NK-92 (cell line): Measurements from ENCODE around the gene MUC4.
"Not testable (repeated sequence)": the region's sequence is repeated elsewhere in the genome, so short reads cannot be mapped to it uniquely, and the experiment has no call there.

Source experiments
- DNase-seq: peaks from one replicate; lab custom pipeline; 2025; ENCODE audit not compliant: unreplicated experiment; lab: John Stamatoyannopoulos, UW

Gene MUC4

DNA sequence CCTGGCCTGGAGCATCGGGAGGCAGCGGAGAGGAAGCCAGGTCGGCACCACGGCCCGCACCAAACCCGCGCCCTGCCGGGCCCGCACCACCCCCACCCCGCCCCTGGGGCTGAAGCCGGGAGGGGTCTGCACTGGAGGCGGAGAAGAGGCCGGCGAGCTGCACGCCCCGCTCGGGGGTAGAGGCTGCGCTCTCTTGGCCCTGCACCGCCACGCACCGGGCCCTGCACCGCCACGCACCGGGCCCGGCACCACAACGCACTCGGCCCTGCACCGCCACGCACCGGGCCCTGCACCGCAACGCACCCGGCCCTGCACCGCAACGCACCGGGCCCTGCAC lies 49.5 kb downstream of the MUC4 start:
- no peak for DNase-seq

DNA sequence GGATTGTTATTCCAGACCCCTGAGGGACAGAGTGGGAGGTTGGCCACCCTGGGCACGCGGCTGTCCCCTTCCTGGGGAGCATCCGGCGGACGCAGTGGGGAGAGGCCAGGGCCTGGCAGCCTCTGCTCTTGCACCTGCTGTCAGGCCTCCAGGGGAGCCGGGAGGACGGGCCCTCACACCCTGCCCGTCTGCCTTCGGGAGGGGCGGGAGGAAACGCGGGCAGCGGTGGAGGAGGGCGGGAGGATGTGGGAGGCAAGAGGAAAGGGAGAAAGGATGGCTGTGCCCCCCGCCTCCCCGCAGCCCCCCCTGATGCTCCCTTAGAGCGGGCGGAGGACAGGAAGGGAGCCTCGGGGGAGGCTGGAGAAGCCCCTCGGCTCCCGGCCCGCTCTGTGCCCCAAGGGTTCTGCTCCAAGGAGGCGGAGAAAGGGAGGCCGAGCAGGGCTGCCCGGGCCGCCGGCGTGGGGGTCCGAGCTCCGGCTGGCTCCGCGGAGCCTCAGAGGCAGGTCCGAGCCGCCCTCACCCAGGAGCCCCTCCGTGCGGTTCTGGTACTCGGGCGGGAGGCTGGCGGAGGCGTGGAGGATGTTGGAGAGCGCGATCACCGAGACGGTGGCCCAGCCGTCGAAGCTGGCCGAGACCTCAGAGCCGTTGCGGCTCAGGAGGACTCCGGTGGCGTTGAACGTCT lies 50.0 kb downstream of the MUC4 start:
- no peak for DNase-seq

DNA sequence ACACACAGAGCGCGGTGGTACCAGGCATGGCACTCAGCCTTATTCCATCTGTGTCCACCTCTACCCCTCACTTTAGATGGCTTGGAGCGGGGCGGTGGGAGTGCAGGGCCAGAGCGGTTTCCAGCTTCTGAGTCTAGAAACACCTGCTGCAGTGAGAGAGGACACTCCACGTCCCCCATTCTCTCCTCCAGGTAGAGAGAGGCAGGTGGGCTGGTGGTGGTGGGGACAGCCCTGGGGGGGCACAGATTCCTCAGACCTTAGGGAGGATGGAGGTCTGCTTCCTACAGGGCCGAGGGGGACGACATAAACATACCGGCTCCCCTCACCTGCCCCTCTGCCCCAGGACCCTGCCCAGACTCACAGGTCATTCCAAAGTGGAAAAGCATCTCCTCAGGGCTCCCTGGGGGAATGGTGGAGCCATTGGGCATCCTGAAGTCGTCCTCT lies 50.6 kb downstream of the MUC4 start:
- DNase-seq, result no peak

DNA sequence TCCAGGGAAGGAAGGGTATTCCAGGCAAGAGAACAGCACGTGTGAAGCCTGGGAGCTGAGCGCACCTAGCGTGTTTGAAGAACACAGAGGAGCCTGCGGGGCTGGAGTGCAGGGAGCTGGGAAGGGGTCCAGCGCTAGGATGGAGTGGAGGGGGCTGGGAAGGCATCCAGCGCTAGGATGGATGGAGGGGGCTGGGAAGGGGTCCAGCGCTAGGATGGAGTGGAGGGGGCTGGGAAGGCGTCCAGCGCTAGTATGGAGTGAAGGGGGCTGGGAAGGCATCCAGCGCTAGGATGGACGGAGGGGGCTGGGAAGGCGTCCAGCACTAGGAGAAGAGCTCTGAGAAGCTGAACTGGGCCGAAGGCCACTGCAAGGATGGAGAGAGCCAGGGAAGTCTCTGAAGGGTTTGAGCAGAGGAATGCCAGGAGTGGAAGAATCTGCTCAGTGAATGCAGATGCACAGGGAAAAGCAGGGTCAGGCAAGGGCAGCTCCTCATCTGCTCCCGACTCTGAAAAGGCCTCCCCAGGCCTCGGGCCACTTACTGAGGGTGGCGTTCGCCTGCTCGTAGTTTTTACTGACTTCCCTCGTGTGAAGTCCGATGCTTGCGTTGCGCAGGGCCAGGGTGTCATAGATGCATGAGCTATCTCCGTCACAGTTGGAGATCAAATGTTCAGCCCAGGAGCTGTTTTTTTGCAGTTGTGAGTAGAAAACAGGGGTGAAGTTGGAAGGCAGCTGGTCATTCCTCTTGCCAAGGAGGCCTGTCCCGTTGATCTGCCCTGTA lies 51.2 kb downstream of the MUC4 start:
- no peak for DNase-seq

DNA sequence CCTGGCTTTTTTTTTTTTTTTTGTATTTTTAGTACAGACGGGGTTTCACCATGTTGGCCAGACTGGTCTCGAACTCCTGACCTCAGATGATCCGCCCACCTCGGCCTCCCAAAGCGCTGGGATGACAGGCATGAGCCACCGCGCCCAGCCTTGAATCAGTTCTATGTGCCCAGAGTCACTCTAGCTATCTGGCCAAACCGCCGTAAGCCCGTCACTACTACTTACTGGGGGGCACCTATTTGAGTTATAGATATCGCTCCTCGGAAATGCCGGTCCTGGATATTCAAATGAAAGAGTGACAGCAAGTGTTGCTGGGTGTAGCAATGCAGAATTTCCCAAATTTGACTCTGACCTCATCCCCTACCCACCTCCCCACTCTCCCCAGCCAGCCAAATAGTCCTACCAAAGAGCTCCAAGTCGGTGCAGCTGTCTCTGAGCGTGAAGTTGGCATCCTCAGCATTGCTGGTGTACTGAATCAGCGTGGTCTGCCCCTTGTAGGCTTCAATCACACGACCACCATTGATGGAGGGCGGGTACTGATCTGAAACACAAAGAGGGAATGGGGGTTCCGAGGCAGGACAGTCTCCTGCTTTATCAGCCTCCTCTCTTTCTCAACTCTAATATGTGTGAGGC lies 52.9 kb downstream of the MUC4 start:
- no peak for DNase-seq

DNA sequence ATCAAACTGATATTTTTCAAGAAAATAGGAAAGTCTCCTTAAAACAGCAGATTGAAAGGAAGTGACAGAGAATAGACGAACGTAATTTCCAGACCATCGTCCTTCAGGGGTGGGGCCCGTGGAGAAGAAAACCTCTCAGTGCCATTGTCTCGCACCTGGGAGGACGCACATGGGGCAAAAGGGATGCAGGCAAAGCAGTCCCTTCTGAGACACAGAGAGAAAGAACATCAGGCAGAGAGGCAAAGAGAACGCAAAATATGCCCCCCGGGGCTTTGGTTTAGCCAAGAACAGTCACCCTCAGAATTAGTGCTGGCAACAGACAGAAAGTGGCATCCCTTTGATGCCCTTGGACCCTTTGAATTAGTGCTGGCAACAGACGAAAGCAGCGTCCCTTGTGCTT lies 53.9 kb downstream of the MUC4 start:
- DNase-seq, result no peak

DNA sequence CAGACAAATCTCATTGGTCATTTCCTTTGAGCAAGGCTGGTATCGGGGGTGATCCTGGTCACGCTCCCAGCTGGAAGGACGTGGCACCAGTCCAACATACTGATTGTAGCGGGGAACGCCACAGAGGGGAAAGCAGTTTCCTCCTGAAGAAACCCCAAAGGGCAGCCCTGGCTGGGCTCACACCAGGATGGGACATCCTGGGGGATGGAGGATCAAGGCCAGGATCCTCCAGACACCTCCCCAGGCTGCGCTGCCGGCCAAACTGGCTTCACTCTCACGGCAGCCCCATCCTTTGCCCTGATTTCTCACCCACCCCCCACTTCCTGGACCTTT lies 54.3 kb downstream of the MUC4 start:
- no peak for DNase-seq

DNA sequence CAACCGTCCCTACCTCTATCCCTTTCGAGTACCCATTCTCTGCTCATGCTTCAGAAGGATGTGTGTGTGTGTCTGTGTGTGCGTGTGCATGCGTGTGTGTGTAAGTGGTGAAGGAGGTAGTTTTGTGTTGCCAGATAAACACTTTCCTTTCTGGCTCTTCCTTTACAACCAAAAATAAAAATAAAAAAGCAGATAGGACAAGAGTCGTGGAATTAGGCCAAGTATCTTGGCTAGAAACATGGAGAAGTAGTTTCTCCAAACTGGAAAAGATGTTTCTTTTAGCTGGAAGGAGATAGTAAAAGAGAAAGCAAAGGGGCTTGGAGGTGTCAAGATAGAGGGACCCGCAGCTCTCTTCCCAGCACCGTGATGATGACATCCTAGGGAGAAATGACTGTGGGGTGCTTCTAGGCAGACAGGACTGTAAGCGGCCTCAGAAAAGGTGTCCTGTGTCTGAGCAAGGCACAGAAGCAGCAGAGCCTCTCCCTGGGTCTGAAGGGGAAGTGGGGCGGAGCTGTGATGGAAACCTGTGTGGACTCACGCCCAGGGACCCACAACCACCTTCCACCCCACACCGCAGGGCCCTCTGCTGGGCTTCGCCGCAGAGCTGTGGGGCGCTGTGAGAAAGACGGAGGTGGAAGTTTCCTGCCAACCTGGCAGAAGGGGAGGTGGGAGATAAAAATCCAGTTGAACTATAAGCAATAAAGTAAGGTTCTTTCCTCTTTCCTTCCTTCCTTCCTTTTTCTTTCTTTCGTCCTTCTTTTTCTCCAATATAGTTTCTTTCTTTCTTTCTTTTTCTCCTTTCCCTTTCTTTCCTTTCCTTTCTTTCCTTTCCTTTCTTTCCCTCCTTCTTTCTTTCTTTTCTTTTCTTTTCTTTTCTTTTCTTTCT lies 55.7 kb downstream of the MUC4 start:
- no peak for DNase-seq

DNA sequence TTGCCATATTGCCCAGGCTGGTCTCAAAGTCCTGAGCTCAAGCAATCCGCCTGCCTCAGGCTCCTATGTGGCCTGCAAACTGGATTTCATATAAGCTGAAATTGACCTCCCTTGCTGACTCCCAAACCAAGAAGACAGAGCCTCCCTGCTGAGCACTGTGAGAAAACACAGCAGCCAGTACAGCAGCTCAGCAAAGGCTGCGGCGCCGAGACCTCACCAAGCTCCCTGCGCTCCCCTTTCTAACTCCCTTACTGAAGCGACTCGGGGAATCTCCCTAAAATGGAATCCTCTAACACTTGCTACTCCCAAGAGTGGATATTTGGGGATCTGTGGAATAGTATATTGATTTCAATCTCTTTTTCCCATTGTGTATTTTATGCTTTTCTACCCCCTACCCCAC lies 56.3 kb downstream of the MUC4 start:
- DNase-seq, result no peak

DNA sequence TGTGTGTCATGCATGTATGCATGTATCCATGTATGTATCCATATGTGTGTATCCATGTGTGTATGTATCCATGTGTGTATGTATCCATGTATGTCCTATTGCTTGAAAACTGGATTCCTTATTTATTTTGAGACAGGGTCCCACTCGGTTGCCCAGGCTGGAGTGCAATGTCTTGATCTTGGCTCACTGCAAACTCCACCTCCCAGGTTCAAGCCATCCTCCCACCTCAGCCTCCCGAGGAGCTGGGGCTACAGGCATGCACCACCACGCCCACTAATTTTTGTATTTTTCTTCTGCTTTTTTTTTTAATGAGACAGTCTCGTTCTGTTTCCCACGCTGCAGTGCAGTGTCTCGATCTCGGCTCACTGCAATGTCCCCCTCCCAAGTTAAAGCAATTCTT lies 56.8 kb downstream of the MUC4 start:
- no peak for DNase-seq

DNA sequence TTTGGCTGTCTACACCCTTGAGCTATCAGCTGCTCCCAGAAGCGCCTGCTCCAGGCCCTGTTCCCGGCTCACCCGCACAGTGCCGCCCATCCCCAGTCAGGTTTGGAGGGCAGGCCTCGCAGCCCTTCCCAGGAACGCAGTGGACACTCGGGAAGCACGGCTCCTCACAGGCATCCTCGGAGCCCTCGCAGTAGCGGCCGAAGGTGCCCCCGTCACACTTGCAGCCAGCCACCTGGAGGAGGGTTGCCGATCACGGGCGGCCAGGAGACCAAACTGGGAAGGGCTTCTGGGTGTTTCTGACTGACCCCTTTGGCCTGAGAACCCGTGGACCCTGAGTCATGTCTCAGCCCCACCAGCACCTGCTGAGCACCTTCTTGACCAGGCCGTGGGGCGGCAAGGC lies 57.6 kb downstream of the MUC4 start:
- DNase-seq, result no peak

DNA sequence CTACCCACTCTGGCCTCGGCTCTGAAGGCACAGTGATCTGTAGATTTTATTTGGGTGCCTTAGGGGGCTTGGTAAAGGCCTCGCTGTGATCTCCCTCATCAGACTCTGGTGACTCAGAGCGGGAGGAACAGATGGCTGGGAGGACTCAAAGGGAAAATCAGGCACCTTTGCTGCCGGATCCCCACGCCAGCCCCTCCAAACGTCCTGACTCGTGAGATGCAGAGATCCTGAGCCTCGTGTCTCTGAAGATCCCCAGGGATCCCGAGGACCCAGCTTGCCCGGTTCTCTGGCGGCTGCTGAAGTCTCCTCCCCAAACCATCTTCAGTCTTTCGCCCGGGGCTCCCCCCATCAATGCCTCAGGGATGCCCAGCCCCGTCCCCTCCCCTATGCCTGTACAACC lies 58.1 kb downstream of the MUC4 start:
- DNase-seq, result no peak

DNA sequence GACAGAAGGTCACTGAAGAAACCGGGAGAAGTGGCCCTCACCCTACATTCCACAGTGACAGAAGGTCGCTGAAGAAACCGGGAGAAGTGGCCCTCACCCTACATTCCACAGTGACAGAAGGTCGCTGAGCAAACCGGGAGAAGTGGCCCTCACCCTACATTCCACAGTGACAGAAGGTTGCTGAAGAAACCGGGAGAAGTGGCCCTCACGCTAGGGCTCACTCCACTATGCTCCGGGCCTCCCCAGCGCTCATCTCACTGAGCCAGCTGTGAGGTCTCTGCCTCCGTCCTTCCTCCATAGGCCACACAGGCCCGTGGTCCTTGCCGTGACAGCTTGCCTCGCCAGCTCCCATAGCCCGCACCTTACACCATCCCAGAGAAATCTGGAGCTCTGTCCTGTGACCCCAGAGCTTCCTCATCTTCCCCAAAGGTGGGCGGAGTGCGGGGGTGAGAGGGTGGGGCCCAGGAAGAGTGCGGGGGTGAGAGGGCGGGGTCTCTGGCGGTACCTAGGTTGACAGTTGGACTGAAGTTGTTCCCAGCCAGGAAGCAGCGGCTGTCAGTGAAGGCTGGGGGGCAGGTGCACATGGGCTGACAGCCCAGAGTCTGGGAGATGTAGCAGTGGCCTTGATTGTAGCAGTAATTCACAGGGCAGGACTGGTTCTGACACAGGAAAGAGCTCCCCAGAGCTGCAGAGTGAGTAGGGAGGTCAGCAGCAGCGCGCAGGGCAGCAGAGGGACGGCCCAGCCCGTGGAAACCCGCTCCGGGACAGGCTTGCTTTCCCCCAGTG lies 59.0 kb downstream of the MUC4 start:
- no peak for DNase-seq

DNA sequence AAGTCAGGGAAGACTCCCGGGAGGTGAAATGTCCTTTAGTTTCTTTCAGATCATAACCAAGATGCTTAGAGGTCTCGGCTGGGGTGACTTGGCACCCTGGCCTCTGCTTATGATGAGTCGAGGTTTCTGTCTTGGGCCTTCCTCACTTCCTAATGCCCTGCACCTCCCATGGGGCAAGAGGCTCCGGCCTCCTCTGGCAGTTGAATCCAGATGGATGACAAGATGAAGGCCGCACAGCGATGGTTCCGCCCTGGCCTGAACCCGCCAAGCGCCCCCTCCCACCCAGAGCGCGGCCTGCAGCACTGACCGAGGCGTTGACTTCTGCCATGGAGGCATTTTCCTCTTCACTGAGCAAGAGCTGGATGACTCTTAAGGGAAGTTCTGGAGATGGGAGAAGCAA lies 59.7 kb downstream of the MUC4 start:
- DNase-seq, result no peak

DNA sequence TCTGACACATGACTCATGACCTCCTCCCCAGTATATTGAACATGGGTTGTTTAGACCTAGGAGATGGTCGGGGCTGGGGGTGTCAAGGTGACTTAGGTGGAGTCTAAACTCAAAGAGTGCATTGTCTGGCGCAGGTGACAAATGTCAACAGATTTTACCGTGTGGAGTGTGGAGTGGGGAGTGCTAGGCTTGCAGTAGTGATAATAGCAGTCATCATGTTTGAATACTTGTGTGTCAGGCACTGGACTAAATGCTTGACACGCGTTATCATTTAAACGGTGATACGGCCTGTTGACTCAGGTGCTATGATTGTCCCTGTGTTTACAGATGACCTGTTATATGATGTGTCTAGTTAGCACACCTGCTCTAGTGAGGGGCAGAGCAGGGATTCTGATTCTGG lies 60.2 kb downstream of the MUC4 start:
- no peak for DNase-seq

DNA sequence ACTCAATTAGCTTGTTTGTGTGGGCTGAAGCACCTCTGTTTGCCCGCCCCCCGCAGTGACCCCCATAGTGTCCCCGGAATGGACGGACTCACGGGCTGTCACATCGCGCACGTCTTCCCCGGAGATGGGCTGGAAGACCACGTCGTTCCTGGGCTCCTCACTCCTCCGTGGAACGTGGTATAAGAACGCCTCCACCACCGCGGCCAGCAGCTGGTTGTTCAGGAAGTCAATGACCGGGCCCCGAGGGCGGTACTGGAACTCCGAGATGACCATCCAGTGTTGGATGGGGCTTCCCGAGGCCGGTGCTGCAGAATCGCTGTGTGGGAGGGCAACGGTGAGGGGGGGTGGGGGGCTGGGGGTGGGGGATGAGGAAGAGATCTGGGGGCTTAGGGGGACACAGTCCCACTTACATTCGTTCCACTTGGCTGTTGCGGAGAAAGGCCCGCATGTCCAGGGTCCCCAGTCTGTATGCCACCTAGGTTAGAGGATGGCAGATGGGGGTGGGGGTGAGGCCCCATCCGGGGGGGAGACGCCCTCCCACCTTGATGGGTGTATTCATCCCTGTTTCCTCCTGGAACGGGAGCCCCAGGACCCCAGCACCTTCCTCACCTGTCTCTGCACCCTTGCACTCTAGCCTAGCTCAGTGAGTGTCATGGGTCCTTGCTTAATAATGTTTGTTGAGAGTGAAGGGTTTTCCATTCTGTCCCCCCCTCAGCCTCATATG lies 60.8 kb downstream of the MUC4 start:
- no peak for DNase-seq

DNA sequence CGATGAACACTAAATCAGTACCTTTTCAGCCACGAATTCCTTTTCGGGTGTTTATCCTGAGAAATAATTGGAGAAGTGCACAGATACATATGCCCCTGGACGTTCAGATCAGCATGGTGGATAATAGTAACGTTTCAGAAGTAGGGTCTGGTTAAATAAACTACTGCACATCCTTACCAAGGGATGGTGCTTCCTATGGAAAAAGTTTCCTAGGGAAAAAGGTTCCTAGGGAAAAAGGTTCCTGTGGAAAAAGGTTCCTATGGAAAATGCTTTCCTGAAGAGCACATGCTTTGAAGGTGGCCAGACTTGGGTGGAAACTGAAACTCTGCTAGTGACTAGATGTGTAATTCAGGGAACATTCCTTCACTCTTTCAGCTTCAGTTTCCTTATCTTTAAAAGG lies 62.6 kb downstream of the MUC4 start:
- not testable (repeated sequence) for DNase-seq

DNA sequence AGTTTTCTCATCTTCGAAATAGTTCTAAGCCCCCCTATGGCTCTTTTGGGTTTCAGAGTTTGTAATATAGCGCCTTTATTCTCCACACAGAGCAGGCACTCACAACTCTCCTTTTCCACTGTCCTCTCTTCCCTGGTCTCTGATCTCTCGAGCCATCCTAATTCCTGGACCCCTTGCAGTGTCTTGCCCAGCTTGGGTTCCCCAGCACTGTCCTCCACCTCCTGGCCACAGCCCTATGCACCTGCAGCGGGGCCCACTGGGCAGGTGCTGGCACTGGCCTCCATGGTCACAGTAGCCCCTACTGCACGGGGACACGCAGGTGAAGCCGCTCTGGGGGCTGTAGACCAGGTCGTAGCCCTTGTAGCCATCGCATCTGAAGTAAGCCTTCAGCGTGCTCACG lies 63.1 kb downstream of the MUC4 start:
- no peak for DNase-seq

DNA sequence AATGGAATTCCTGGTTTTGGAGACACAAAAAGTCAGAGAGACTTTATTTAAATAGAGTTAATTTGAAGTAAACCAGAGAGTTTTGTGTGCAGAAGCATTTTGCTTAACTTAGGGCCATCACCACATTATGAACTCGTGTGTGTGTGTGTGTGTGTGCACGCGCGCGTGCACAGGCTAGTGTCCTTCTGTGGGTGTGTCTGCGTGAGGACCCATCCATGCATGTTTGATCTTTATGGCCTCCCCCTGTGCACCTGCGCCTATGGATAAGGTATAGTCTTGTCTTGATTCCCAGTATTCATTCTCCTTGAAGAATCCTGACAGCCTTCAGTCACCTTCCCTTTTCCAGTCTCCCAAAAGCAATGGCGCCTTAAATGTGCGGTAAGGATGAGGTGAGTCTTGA lies 65.0 kb downstream of the MUC4 start:
- DNase-seq, result no peak

DNA sequence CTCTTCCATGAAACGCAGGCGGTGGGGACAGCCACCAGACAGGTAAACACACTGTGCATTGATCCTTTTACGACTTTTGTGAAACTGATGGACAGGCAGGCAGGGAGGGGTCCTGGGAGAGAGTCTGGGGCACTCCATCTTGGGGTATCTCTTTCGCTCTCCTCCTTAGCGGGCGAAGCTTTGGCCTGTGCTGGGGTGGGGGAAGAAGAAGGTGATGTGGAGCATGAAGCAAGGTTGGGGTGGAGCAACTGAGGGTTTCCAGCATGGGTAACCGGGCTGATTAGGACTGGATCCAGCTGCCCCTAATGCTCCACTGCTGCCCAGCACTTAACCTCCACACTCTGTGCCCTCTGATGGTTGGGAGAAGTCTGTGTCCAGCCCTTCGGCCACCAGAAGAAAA lies 65.4 kb downstream of the MUC4 start:
- DNase-seq, result no peak
